Esophagus squamous epithelium (tissue), 4 donors: Measurements from ENCODE around the gene PLA2G1B.

ENCODE experiments used
- CTCF ChIP-seq, 6 experiments: fragments of 450-650 bp in 4 of 6; fragments of 200-600 bp in 2 of 6; sonication (generic) in 2 of 6; IDR thresholded peaks; one replicate each; pipeline ENCODE4 v1.5.1; 2016 to 2019; ENCODE audit warnings: antibody characterized with exemption in 6 of 6, mild to moderate bottlenecking in 4 of 6, moderate library complexity in 4 of 6
- POLR2A ChIP-seq, 4 donors: fragments of 450-650 bp; IDR thresholded peaks; one replicate each; pipeline ENCODE4 v1.6.1; 2017; ENCODE audit warnings: antibody characterized with exemption in 4 of 4, mild to moderate bottlenecking in 4 of 4, moderate library complexity in 3 of 4

DNA sequence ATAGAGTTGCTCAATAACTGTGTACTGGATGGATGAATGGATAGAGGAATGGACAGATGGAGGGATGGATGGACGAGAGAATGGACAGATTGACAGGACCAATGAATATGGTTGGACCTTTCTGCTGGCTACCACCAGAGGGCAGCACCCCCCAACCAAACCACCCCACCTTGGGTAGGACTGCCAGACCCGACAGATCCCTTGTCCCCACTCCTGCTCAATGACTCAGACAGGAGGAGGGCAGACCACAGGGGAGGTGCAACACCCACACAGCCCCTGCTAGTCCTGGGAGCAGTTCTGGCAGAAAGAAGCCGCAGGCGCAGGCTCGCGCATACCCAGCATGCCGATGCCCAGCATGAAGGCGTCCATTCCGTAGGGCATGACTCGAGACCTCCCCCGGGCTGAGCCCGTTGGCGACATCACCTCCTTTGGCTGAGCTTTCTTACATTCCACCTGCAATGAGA is 29.0 kb upstream of the PLA2G1B start:
- TF ChIP-seq CTCF (IDR thresholded peaks at IDR 0.05) (peak; percentile 73 to 89 (median 84)), POLR2A (IDR thresholded peaks at IDR 0.05) (no peak)
